Panc1 (cell line): ENCODE measurements around the gene SPPL2A. TPM values are rescaled to one million over a fixed set of nuclear protein-coding genes. Genes with fewer than 3 reads are reported as not detected.

Experiments
- ATAC-seq: fragments of 200-7000 bp; cut with Tn5 transposase; 2 replicates; pipeline ENCODE4 v1.9.1; 2020; ENCODE audit warnings: mild to moderate bottlenecking, moderate library complexity
- BruUV-seq: library from RNA; stranded (reverse); fragments of 400-500 nt; replicated peaks from 2 replicates; lab custom pipeline; 2021; lab: Mats Ljungman, UMichigan
- CTCF ChIA-PET: fragments of 300-600 bp; sonication (Branson Sonifier 250); formaldehyde crosslinking; loops from one replicate; lab custom pipeline; 2022; ENCODE audit warnings: antibody characterized with exemption; lab: Charles Lee
- POLR2A ChIA-PET: fragments of 300-600 bp; sonication (Branson Sonifier 250); formaldehyde crosslinking; loops from one replicate; lab custom pipeline; 2022; ENCODE audit warnings: antibody characterized with exemption; lab: Charles Lee
- DNase-seq: peaks from one replicate; pipeline ENCODE4 v3.0.0-alpha.2; 2010; ENCODE audit warnings: low read depth, low spot score
- H3K27ac ChIP-seq: 2 replicates; pipeline ENCODE4 v1.5.1; 2011; ENCODE audit warnings: mild to moderate bottlenecking, low read length, inconsistent platforms
- H3K27me3 ChIP-seq: fragments of 200-500 bp; sonication (Bioruptor generic); 2 replicates; pipeline ENCODE4 v1.6.0; 2014; ENCODE audit warnings: low read length, inconsistent platforms; ENCODE audit not compliant: control insufficient read depth, insufficient read depth
- H3K36me3 ChIP-seq: fragments of 200-500 bp; sonication (Bioruptor generic); 2 replicates; pipeline ENCODE4 v1.5.1; 2014; ENCODE audit warnings: inconsistent platforms, mild to moderate bottlenecking, low read length, moderate library complexity; ENCODE audit not compliant: control insufficient read depth, insufficient read depth
- H3K4me1 ChIP-seq: 2 replicates; pipeline ENCODE4 v1.5.1; 2011; ENCODE audit warnings: inconsistent platforms, mild to moderate bottlenecking, low read length, moderate library complexity; ENCODE audit not compliant: control insufficient read depth, insufficient read depth
- H3K4me3 ChIP-seq, 2 experiments: 2 replicates each; pipeline ENCODE4 v1.5.1; 2011 to 2012; ENCODE audit warnings: low read depth in 2 of 2, low read length in 2 of 2, mild to moderate bottlenecking in 2 of 2, inconsistent platforms in 1 of 2, moderate library complexity in 1 of 2
- H3K9me3 ChIP-seq: fragments of 200-500 bp; sonication (Bioruptor generic); 2 replicates; pipeline ENCODE4 v1.5.1; 2014; ENCODE audit warnings: low read depth, mild to moderate bottlenecking, inconsistent platforms, low read length, moderate library complexity; ENCODE audit not compliant: control insufficient read depth, insufficient read depth
- POLR2AphosphoS5 ChIP-seq: IDR thresholded peaks from 2 replicates; pipeline ENCODE4 v1.6.1; 2012; ENCODE audit warnings: mild to moderate bottlenecking, low read depth, low read length, moderate library complexity
- REST ChIP-seq, 2 experiments: IDR thresholded peaks; 2 replicates each; pipeline ENCODE4 v1.6.1; 2011 to 2012; ENCODE audit warnings: low read depth in 2 of 2, control low read depth in 1 of 2, low read length in 1 of 2, mild to moderate bottlenecking in 1 of 2, moderate library complexity in 1 of 2; ENCODE audit not compliant: insufficient read depth in 1 of 2
- SIN3A ChIP-seq: IDR thresholded peaks from 2 replicates; pipeline ENCODE4 v1.6.1; 2012; ENCODE audit warnings: low read depth, mild to moderate bottlenecking, low read length, moderate library complexity, borderline replicate concordance; ENCODE audit not compliant: insufficient read depth
- TCF7L2 ChIP-seq: IDR thresholded peaks from 2 replicates; pipeline ENCODE4 v1.6.1; 2011; ENCODE audit warnings: mild to moderate bottlenecking, low read depth, low read length, inconsistent platforms
- in situ Hi-C: cut with HindIII; loops from 2 replicates; pipeline ENCODE4 v1.10.0; 2016; ENCODE audit warnings: low sequenced_read_pairs, low pct_unique_long_range_greater_than_20kb
- intact Hi-C: fragments of 100-400 bp; cut with micrococcal nuclease; formaldehyde crosslinking; loops from one replicate; pipeline ENCODE4 v1.10.0; 2022; ENCODE audit not compliant: unreplicated experiment
- total RNA-seq: library from RNA; stranded (reverse); gene quantifications from one replicate; pipeline ENCODE4 v1.2.1, GENCODE V29; 2021; ENCODE audit not compliant: unreplicated experiment
- TF ChIP-seq, protein P1 (sequence below): fragments of 450-650 bp; IDR thresholded peaks from 2 replicates; pipeline ENCODE4 v1.5.1; 2017; ENCODE audit warnings: mild to moderate bottlenecking

The SPPL2A gene
- total RNA-seq, 1 experiment from 2014 or later: 154 TPM

DNA sequence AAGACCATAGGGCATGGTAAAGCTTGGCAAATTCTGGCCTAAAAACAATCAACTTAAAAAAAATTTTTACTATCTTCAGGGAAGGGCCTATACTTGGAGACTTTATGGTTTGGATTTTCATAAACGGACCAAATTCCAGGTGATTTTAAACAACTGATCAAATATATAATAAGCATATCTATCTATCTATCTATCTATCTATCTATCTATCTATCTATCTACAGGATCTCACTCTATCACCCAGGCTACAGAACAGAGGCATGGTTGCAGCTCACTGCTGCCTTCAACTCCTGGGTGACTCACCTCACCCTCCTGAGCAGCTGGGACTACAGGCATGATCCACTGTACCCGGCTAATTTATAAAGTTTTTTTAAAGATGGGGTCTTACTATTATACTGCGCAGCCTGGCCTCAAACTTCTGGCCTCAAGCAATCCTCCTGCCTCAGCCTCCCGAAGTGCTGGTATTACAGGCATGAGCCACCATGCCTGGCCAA is 6.7 kb downstream of the SPPL2A start:
- no peak for DNase-seq
- Histone ChIP-seq H3K36me3 (no peaks in the 10 kb centered on the region), H3K9me3 (no peaks in the 10 kb centered on the region), H3K4me3 (no peak overlapping the region), H3K27ac (no peak overlapping the region), H3K27me3 (no peaks in the 10 kb centered on the region), H3K4me1 (peaks cover 4% of the 10 kb centered on the region; the same call in 1 of the 2 replicates)
- intact Hi-C loops (no loop called here), in situ Hi-C loops (no loop called here)
- POLR2A ChIA-PET: interaction anchor here (0.6 kb wide), 1 partner anchor 45 kb away, joined by 9 read pairs; no protein-coding TSS in a partner anchor
- no TSS peak for BruUV-seq
- TF ChIP-seq, protein P1, sequence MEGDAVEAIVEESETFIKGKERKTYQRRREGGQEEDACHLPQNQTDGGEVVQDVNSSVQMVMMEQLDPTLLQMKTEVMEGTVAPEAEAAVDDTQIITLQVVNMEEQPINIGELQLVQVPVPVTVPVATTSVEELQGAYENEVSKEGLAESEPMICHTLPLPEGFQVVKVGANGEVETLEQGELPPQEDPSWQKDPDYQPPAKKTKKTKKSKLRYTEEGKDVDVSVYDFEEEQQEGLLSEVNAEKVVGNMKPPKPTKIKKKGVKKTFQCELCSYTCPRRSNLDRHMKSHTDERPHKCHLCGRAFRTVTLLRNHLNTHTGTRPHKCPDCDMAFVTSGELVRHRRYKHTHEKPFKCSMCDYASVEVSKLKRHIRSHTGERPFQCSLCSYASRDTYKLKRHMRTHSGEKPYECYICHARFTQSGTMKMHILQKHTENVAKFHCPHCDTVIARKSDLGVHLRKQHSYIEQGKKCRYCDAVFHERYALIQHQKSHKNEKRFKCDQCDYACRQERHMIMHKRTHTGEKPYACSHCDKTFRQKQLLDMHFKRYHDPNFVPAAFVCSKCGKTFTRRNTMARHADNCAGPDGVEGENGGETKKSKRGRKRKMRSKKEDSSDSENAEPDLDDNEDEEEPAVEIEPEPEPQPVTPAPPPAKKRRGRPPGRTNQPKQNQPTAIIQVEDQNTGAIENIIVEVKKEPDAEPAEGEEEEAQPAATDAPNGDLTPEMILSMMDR: no peak
- TF ChIP-seq SIN3A (no peak), TCF7L2 (no peak), REST (IDR thresholded peaks at IDR 0.05; ENCODE audit: insufficient read depth in 1 of 2, low read depth in 2 of 2, low read length in 1 of 2) (no peak), POLR2AphosphoS5 (no peak)
- CTCF ChIA-PET: interaction anchor here (0.6 kb wide), 1 partner anchor 90 kb away, joined by 6 read pairs; no protein-coding TSS in a partner anchor
- ATAC-seq: no peak

- POLR2A ChIA-PET: interaction anchor here (0.5 kb wide), 1 partner anchor 95 kb away, joined by 8 read pairs; no protein-coding TSS in a partner anchor
- CTCF ChIA-PET: no interaction called here
- in situ Hi-C loops: no loop called here
- DNase-seq (no peak), ATAC-seq (no peak)
- TF ChIP-seq POLR2AphosphoS5 (no peak), SIN3A (no peak), REST (IDR thresholded peaks at IDR 0.05; ENCODE audit: insufficient read depth in 1 of 2, low read depth in 2 of 2, low read length in 1 of 2) (no peak), TCF7L2 (no peak)
- TF ChIP-seq, protein P1: no peak
- H3K27me3 ChIP-seq: no peaks in the 10 kb centered on the region
- peaks cover 6% of the 10 kb centered on the region; the same call in 1 of the 2 replicates for H3K36me3 ChIP-seq
- no TSS peak for BruUV-seq
- no peak overlapping the region for H3K27ac ChIP-seq
- H3K4me1 ChIP-seq: no peaks in the 10 kb centered on the region
- no peak overlapping the region for H3K4me3 ChIP-seq
- no peaks in the 10 kb centered on the region for H3K9me3 ChIP-seq
- intact Hi-C loops: no loop called here
These were observed 12.0 kb downstream of the SPPL2A start for GRCh38 chr15:50753463-50753862.
